Tibial nerve (tissue), 3 donors: ENCODE measurements around the gene RGS7.

ENCODE experiments used
- CTCF ChIP-seq, 5 experiments: fragments of 200-600 bp in 3 of 5; fragments of 450-650 bp in 2 of 5; sonication (generic) in 3 of 5; IDR thresholded peaks; one replicate each; pipeline ENCODE4 v1.5.1; 2016 to 2019; ENCODE audit warnings: antibody characterized with exemption in 5 of 5, mild to moderate bottlenecking in 3 of 5, moderate library complexity in 2 of 5
- POLR2A ChIP-seq, 2 donors: fragments of 450-650 bp; IDR thresholded peaks; one replicate each; pipeline ENCODE4 v1.6.1; 2017; ENCODE audit warnings: antibody characterized with exemption in 2 of 2, mild to moderate bottlenecking in 2 of 2, moderate library complexity in 2 of 2

GRCh38 chr1:240806200-240806745 lies 550.7 kb downstream of the RGS7 start:
- TF ChIP-seq CTCF (IDR thresholded peaks at IDR 0.05) (no peak), POLR2A (IDR thresholded peaks at IDR 0.05) (no peak)
